Measurements from ENCODE around the gene MOB4. TPM values are rescaled to one million over a fixed set of nuclear protein-coding genes. Genes with fewer than 3 reads are reported as not detected.

The MOB4 gene
- total RNA-seq, 4 donors from 2014 or later: 32.0 to 53.9 (median 36.8) TPM

DNA sequence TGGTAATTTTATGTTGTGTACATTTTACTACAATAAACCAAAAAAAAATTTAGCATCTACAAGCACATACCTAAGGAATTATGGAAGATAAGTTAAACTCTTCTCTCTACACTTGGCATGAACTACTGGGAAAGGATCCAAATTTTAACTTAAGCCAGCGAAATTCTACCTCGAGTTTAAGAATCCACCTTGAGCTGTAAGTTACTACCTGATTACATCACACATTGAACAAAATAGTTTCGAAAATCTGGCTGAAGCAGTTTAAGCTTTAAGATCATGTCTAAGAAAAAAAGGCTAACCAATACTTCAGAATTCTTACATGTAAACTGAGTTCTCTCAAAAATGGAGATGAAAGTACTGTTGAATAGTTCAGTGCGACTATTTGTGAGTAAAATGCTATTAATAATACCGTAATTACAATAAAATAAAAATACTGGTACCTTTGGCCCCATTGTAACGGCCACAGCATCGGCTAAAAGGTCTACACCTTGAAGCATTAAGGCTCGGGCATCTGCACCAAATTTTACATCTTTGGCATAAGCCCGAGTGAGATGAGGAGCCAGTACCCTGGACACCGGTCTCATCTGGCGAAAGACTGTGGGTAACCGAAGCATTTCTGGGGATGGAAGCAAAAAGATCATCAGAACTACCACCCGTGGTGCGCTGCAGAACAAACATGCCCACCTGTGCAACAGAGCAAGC, 17.5 kb upstream of the MOB4 start:
- no peak for ATAC-seq
- peaks cover 0 to 48% of the 10 kb centered on the region in 2 donors for H3K36me3 ChIP-seq
- H3K4me1 ChIP-seq: peaks cover 12 to 59% (median 21%) of the 10 kb centered on the region in 3 donors
- TF ChIP-seq EP300 (IDR thresholded peaks at IDR 0.05) (no peak), POLR2A (IDR thresholded peaks at IDR 0.05) (no peak), POLR2AphosphoS5 (IDR thresholded peaks at IDR 0.05) (no peak)
- TF ChIP-seq, protein P1, sequence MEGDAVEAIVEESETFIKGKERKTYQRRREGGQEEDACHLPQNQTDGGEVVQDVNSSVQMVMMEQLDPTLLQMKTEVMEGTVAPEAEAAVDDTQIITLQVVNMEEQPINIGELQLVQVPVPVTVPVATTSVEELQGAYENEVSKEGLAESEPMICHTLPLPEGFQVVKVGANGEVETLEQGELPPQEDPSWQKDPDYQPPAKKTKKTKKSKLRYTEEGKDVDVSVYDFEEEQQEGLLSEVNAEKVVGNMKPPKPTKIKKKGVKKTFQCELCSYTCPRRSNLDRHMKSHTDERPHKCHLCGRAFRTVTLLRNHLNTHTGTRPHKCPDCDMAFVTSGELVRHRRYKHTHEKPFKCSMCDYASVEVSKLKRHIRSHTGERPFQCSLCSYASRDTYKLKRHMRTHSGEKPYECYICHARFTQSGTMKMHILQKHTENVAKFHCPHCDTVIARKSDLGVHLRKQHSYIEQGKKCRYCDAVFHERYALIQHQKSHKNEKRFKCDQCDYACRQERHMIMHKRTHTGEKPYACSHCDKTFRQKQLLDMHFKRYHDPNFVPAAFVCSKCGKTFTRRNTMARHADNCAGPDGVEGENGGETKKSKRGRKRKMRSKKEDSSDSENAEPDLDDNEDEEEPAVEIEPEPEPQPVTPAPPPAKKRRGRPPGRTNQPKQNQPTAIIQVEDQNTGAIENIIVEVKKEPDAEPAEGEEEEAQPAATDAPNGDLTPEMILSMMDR (IDR thresholded peaks at IDR 0.05): no peak
- H3K27ac ChIP-seq: peak overlapping the region; percentile 94 to 100 (median 96)
- H3K9me3 ChIP-seq: no peaks in the 10 kb centered on the region
- peak overlapping the region; percentile 76 to 81 for H3K4me3 ChIP-seq
- 9 to 11% methylated on average over 6 to 14 of the region's 14 CpGs for WGBS, 2 donors (ENCODE audit: low coverage in 1 of 2)
- H3K27me3 ChIP-seq: no peaks in the 10 kb centered on the region

DNA sequence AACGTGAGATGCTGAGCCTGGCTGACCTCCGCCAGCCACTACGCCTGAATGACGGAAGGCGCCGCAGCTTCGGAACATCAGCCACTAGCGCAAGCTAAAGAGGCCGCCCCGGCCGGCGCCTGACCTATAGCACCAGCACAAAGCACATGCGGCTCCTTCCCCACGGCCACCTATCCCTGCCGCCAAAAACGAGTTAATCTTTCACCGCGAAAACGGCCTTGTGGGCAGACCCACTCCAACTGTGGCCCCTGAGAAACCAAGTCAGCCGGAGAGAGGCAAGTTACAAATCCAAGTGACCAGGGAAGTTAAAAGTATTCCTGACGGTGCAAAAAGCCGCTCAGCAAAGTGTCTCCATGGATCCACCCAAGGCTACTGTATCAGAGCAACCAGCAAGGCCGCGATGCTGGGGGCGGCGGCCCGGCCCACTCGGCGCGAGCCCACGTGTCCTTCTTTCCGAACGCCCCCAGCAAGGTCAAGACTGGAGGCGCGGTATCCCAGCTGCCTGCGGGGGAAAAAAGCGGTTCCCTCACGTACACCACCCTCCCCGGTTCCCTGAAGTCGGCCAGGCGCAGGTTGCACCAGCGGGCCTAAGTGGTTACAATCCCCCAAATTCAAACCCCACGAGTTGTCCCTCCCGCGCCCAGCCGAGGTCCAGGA, 16.8 kb upstream of the MOB4 start:
- WGBS, 2 donors (ENCODE audit: low coverage in 1 of 2): 0% methylated on average over 3 of the region's 46 CpGs
- Histone ChIP-seq H3K4me3 (peak overlapping the region; percentile 76 to 81), H3K36me3 (peaks cover 0 to 48% of the 10 kb centered on the region in 2 donors), H3K4me1 (peaks cover 12 to 59% (median 21%) of the 10 kb centered on the region in 3 donors), H3K27ac (peak overlapping the region; percentile 94 to 100 (median 96)), H3K27me3 (no peaks in the 10 kb centered on the region), H3K9me3 (no peaks in the 10 kb centered on the region)
- TF ChIP-seq POLR2AphosphoS5 (IDR thresholded peaks at IDR 0.05) (no peak), EP300 (IDR thresholded peaks at IDR 0.05) (no peak)
- no peak for ATAC-seq

DNA sequence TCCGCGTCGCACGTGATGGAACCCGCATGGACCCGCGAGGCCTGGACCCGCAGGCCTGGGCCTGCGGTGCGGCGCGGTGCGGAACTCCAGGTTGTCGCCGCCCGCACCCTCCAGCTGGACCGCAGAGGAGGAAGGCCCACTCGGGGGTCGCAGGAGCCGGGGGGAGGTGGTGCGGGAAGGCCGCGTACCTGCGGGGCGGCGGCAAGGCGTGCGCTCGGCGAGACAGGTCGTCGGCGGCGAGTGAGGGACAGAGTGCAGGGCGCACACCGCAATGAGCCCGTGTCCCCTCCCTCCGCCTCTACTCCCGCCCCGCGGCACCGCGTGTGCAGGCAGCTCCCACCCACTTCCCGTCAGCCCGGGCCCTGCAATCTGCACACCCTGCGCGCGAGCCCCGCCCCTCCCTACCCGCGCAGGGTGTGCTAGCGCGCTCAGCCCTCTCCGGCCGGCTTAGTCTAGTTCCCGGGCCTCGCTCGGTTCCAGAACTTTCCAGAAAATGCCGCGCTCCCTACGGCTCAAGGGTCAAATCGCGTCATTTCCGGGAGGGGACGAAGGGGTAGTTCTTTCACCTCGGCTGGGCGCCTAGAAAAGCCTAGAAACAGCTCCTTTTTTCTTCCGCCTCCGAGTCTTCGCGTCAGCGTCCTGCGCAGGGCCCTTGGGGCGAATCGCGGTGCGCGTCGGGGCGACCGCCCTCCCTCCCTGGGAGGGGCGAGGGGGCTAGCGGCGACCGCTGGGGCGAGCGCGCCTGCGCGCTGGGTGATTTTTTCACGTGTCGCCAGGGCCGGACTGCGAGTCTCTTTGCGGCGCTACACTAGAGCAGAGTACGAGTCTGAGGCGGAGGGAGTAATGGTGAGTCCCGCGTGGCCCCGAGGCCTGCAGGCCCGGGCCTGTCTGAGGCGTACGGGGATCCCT, 16.0 kb upstream of the MOB4 start, which contains the start of the genes HSPD1 and HSPE1:
HSPD1 (minus strand) TSS at position 247 of the 909 bp plus-strand sequence. CDS start 992 bp downstream, outside the sequence.
HSPE1 (plus strand) TSS at position 786 of the 909 bp plus-strand sequence; CDS start at position 844, 58 bp downstream.
- H3K27me3 ChIP-seq: no peaks in the 10 kb centered on the region
- TF ChIP-seq POLR2AphosphoS5 (IDR thresholded peaks at IDR 0.05) (peak; percentile 97), POLR2A (IDR thresholded peaks at IDR 0.05) (peak; percentile 93 to 97), EP300 (IDR thresholded peaks at IDR 0.05) (peak; percentile 42)
- TF ChIP-seq, protein P1 (IDR thresholded peaks at IDR 0.05): peak in 1 of 4 experiments; percentile 6
- H3K4me1 ChIP-seq: peaks cover 12 to 59% (median 21%) of the 10 kb centered on the region in 3 donors
- no peaks in the 10 kb centered on the region for H3K9me3 ChIP-seq
- peak within 1 kb of the TSS; percentile 76 to 81 for H3K4me3 ChIP-seq
- peak; percentile 96 for ATAC-seq
- WGBS, 2 donors (ENCODE audit: low coverage in 1 of 2): no CpG with 5 or more reads among the region's 104 CpGs
- H3K36me3 ChIP-seq: peaks cover 0 to 48% of the 10 kb centered on the region in 2 donors
- H3K27ac ChIP-seq: peak within 1 kb of the TSS; percentile 94 to 100 (median 96)

DNA sequence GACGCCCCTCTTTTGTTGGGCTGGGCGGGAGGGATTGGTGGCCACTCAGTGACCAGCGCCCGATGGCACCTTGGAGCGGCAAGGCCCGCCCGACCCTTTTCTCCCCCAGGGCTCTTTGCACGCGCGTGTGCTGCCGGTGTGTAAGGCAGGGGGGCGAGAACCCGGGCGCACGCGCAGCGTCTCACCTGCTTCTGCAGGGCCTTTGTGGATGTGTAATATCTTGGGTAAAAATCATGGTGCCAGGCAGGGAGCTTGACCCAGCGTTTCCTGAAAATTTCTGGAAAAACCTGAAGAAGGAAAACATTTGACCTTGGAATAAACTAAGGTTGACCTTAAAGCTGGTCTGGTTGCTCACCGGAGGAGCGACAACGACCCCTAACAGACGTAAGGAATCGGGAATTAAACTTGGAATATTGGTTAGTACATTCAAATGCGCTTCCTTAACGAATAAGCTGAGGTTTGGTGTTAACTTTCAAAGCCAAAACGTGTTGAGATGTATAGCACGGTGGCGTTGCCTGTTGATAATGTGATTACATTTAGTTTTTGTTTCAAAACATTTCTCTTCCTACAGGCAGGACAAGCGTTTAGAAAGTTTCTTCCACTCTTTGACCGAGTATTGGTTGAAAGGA, 15.2 kb upstream of the MOB4 start:
- H3K4me1 ChIP-seq: peaks cover 12 to 55% (median 21%) of the 10 kb centered on the region in 3 donors
- 0 to 1% methylated on average over 13 of the region's 30 CpGs for WGBS, 2 donors (ENCODE audit: low coverage in 1 of 2)
- peak; percentile 3 for ATAC-seq
- H3K27me3 ChIP-seq: no peaks in the 10 kb centered on the region
- peaks cover 0 to 45% of the 10 kb centered on the region in 2 donors for H3K36me3 ChIP-seq
- H3K9me3 ChIP-seq: no peaks in the 10 kb centered on the region
- peak overlapping the region; percentile 76 to 81 for H3K4me3 ChIP-seq
- TF ChIP-seq POLR2AphosphoS5 (IDR thresholded peaks at IDR 0.05) (no peak), POLR2A (IDR thresholded peaks at IDR 0.05) (no peak), EP300 (IDR thresholded peaks at IDR 0.05) (no peak)
- TF ChIP-seq, protein P1 (IDR thresholded peaks at IDR 0.05): no peak
- peak overlapping the region; percentile 94 to 100 (median 96) for H3K27ac ChIP-seq
